Breast epithelium (tissue), 4 donors: ENCODE results near the gene APPL2. TPM values are rescaled to one million over a fixed set of nuclear protein-coding genes. Genes with fewer than 3 reads are reported as not detected.

ENCODE experiments used
- DNase-seq, 2 donors: peaks; one replicate each; pipeline ENCODE4 v3.0.0-alpha.2; 2019; ENCODE audit warnings: low spot score in 2 of 2
- H3K27ac ChIP-seq, 2 donors: fragments of 200-600 bp; sonication (generic) in 1 of 2; one replicate each; pipeline ENCODE4 v1.5.1; 2016 to 2019; ENCODE audit warnings: mild to moderate bottlenecking in 1 of 2
- H3K27me3 ChIP-seq, 2 donors: fragments of 200-600 bp; sonication (generic) in 1 of 2; one replicate each; pipeline versions ENCODE4 v1.5.1 to v1.6.0; 2017 to 2019; ENCODE audit warnings: control low read depth in 1 of 2, mild to moderate bottlenecking in 1 of 2
- H3K36me3 ChIP-seq: fragments of 200-600 bp; one replicate; pipeline ENCODE4 v1.5.1; 2019
- H3K4me1 ChIP-seq, 2 donors: fragments of 200-600 bp; sonication (generic); one replicate each; pipeline ENCODE4 v1.5.1; 2016 to 2019; ENCODE audit warnings: control low read depth in 1 of 2
- H3K4me3 ChIP-seq, 3 donors: fragments of 200-600 bp; sonication (generic); 1 replicate in 2 of 3; 2 replicates in 1 of 3; pipeline ENCODE4 v1.5.1; 2016 to 2019; ENCODE audit warnings: mild to moderate bottlenecking in 3 of 3, moderate library complexity in 2 of 3
- H3K9me3 ChIP-seq, 2 donors: fragments of 200-600 bp; sonication (generic) in 1 of 2; one replicate each; pipeline ENCODE4 v1.5.1; 2016 to 2019; ENCODE audit warnings: control low read depth in 1 of 2
- POLR2A ChIP-seq: fragments of 450-650 bp; IDR thresholded peaks from one replicate; pipeline ENCODE4 v1.6.1; 2016; ENCODE audit warnings: antibody characterized with exemption, mild to moderate bottlenecking, moderate library complexity
- POLR2AphosphoS5 ChIP-seq, 3 donors: sonication (generic); formaldehyde crosslinking; IDR thresholded peaks; one replicate each; pipeline ENCODE4 v1.6.1; 2017; ENCODE audit warnings: antibody characterized with exemption in 3 of 3
- intact Hi-C: fragments of 100-400 bp; cut with DNase I; formaldehyde crosslinking; loops from one replicate; pipeline ENCODE4 v1.15.1; 2023; ENCODE audit warnings: low total_unique reads
- total RNA-seq, 3 donors: library from RNA; depleted of rRNA; stranded (reverse); fragments of >200 nt; gene quantifications; one replicate each; pipeline ENCODE4 v1.1.0, GENCODE V29; 2016
- TF ChIP-seq, protein P1 (sequence below), 3 donors: fragments of 450-650 bp; IDR thresholded peaks; one replicate each; pipeline ENCODE4 v1.5.1; 2016 to 2017; ENCODE audit warnings: antibody characterized with exemption in 3 of 3, mild to moderate bottlenecking in 3 of 3, moderate library complexity in 3 of 3

Gene APPL2
- total RNA-seq, 3 donors from 2014 or later, result 73.0 to 130 (median 89.1) TPM

DNA sequence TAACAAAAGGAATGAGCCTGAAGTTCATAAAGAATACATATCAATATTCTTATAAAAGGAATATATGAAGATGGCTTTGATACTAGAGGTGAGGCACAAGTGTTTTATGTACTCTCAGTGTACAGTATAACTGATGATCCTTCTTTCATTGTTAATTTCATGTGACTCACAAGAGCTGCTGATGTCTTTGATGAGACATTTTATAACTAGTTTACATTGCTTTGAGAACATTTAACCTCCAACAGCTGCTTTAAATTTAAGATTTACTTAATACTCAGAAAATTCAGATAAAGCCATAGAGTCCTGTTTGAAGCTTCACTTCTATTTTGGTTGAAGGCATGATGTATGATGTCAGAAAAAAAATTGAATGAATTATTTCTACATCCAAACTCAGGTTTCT is 68.6 kb downstream of the APPL2 start:
- Histone ChIP-seq H3K27me3 (no peaks in the 10 kb centered on the region), H3K27ac (no peak overlapping the region), H3K9me3 (no peaks in the 10 kb centered on the region), H3K4me3 (no peak overlapping the region), H3K4me1 (no peaks in the 10 kb centered on the region), H3K36me3 (peaks cover 11% of the 10 kb centered on the region)
- TF ChIP-seq POLR2AphosphoS5 (IDR thresholded peaks at IDR 0.05) (no peak), POLR2A (no peak)
- TF ChIP-seq, protein P1, sequence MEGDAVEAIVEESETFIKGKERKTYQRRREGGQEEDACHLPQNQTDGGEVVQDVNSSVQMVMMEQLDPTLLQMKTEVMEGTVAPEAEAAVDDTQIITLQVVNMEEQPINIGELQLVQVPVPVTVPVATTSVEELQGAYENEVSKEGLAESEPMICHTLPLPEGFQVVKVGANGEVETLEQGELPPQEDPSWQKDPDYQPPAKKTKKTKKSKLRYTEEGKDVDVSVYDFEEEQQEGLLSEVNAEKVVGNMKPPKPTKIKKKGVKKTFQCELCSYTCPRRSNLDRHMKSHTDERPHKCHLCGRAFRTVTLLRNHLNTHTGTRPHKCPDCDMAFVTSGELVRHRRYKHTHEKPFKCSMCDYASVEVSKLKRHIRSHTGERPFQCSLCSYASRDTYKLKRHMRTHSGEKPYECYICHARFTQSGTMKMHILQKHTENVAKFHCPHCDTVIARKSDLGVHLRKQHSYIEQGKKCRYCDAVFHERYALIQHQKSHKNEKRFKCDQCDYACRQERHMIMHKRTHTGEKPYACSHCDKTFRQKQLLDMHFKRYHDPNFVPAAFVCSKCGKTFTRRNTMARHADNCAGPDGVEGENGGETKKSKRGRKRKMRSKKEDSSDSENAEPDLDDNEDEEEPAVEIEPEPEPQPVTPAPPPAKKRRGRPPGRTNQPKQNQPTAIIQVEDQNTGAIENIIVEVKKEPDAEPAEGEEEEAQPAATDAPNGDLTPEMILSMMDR (IDR thresholded peaks at IDR 0.05), result no peak
- no peak for DNase-seq
- intact Hi-C loops, result no loop called here

GRCh38 chr12:105166736-105167135 is 69.2 kb downstream of the APPL2 start:
- H3K36me3 ChIP-seq, result peaks cover 11% of the 10 kb centered on the region
- H3K27me3 ChIP-seq, result no peaks in the 10 kb centered on the region

GRCh38 chr12:105164068-105164467 is 71.9 kb downstream of the APPL2 start:
- TF ChIP-seq POLR2AphosphoS5 (IDR thresholded peaks at IDR 0.05), result no peak
- TF ChIP-seq POLR2A, result no peak
- TF ChIP-seq, protein P1 (IDR thresholded peaks at IDR 0.05), result no peak
- Histone ChIP-seq H3K27ac (no peak overlapping the region), H3K9me3 (no peaks in the 10 kb centered on the region), H3K27me3 (no peaks in the 10 kb centered on the region), H3K36me3 (peaks cover 11% of the 10 kb centered on the region), H3K4me3 (no peak overlapping the region), H3K4me1 (no peaks in the 10 kb centered on the region)
- intact Hi-C loops, result no loop called here
- DNase-seq, result no peak

More at GRCh38 chr12:105166736-105167135, 69.2 kb downstream of the APPL2 start:
- intact Hi-C loops, result no loop called here
- H3K27ac ChIP-seq, result no peak overlapping the region
- H3K4me1 ChIP-seq, result no peaks in the 10 kb centered on the region
- TF ChIP-seq, protein P1 (IDR thresholded peaks at IDR 0.05), result no peak
- TF ChIP-seq POLR2AphosphoS5 (IDR thresholded peaks at IDR 0.05) (no peak), POLR2A (no peak)
- H3K4me3 ChIP-seq, result no peak overlapping the region
- no peak for DNase-seq
- H3K9me3 ChIP-seq, result no peaks in the 10 kb centered on the region

DNA sequence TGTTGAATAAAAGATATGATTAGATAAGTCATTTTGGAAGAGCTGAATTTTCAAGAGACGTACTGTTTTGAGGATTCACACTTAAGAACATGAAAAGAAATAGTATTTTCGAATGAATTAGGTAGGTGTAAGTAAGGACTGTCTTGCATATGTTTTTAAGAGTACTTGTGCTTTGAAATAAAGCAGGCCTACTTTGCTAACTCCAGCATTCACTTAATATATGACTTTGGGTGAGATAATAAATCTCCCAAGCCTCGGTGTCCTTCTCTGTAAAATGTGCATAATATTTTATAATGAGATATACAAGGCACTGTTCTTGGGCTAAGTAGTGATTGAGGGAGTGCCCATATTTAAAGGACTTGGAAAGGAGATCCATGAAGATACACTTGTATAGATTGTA is 73.8 kb downstream of the APPL2 start:
- Histone ChIP-seq H3K27ac (no peak overlapping the region), H3K27me3 (no peaks in the 10 kb centered on the region), H3K4me1 (no peaks in the 10 kb centered on the region), H3K9me3 (no peaks in the 10 kb centered on the region), H3K4me3 (no peak overlapping the region), H3K36me3 (peaks cover 11% of the 10 kb centered on the region)
- TF ChIP-seq, protein P1 (IDR thresholded peaks at IDR 0.05), result no peak
- TF ChIP-seq POLR2A (no peak), POLR2AphosphoS5 (IDR thresholded peaks at IDR 0.05) (no peak)
- intact Hi-C loops, result no loop called here
- no peak for DNase-seq

- TF ChIP-seq, protein P1 (IDR thresholded peaks at IDR 0.05), result no peak
- TF ChIP-seq POLR2AphosphoS5 (IDR thresholded peaks at IDR 0.05) (no peak), POLR2A (no peak)
- H3K36me3 ChIP-seq, result no peaks in the 10 kb centered on the region
- no peak overlapping the region for H3K4me3 ChIP-seq
- no peaks in the 10 kb centered on the region for H3K4me1 ChIP-seq
- intact Hi-C loops, result no loop called here
- no peak overlapping the region for H3K27ac ChIP-seq
- no peak for DNase-seq
- no peaks in the 10 kb centered on the region for H3K9me3 ChIP-seq
- no peaks in the 10 kb centered on the region for H3K27me3 ChIP-seq
Observed at GRCh38 chr12:105158876-105159275, 77.1 kb downstream of the APPL2 start.
